Esophagus (tissue), 2 donors: ENCODE results near the gene PSMD13. TPM values are rescaled to one million over a fixed set of nuclear protein-coding genes. Genes with fewer than 3 reads are reported as not detected.
"Not testable (repeated sequence)": the region's sequence is repeated elsewhere in the genome, so short reads cannot be mapped to it uniquely, and the experiment has no call there.

Source experiments
- H3K27ac ChIP-seq, 2 donors: one replicate each; pipeline ENCODE4 v1.5.1; 2013; ENCODE audit warnings: low read depth in 2 of 2, mild to moderate bottlenecking in 2 of 2, inconsistent platforms in 1 of 2, low read length in 1 of 2, moderate library complexity in 1 of 2
- H3K27me3 ChIP-seq, 2 donors: one replicate each; pipeline ENCODE4 v1.6.1; 2013; ENCODE audit warnings: low read length in 2 of 2, control low read depth in 1 of 2, mild to moderate bottlenecking in 1 of 2; ENCODE audit not compliant: insufficient read depth in 2 of 2, control insufficient read depth in 1 of 2
- H3K36me3 ChIP-seq, 2 donors: one replicate each; pipeline ENCODE4 v1.6.1; 2013; ENCODE audit warnings: low read length in 1 of 2; ENCODE audit not compliant: control insufficient read depth in 2 of 2, insufficient read depth in 2 of 2
- H3K4me1 ChIP-seq, 2 donors: one replicate each; pipeline ENCODE4 v1.6.1; 2013; ENCODE audit warnings: low read length in 1 of 2; ENCODE audit not compliant: control insufficient read depth in 2 of 2, insufficient read depth in 2 of 2
- H3K4me3 ChIP-seq, 2 donors: one replicate each; pipeline ENCODE4 v1.5.1; 2013; ENCODE audit warnings: low read length in 2 of 2, mild to moderate bottlenecking in 2 of 2, low read depth in 1 of 2, moderate library complexity in 1 of 2
- H3K9me3 ChIP-seq, 2 donors: one replicate each; pipeline ENCODE4 v1.6.1; 2013; ENCODE audit warnings: mild to moderate bottlenecking in 2 of 2, low read depth in 1 of 2, low read length in 1 of 2, moderate library complexity in 1 of 2; ENCODE audit not compliant: control insufficient read depth in 2 of 2, insufficient read depth in 1 of 2
- WGBS, 2 donors: extraction: QIAGEN DNeasy Blood & Tissue Kit; methylation state at CpG; one replicate each; pipeline ENCODE4 v1.1.7; 2013; 5-methylcytosine and 5-hydroxymethylcytosine counted together
- polyA plus RNA-seq, 2 donors: library from polyadenylated mRNA; stranded (reverse); fragments of 200-250 nt; gene quantifications; one replicate each; pipeline ENCODE4 v1.2.3, GENCODE V29; 2013
- donor health status: healthy with polysubstance abuse.
- donor health status: Bipolar disorder and iron deficiency.

The PSMD13 gene
- polyA plus RNA-seq, result 10 to 100 TPM; 90.8 to 98.2 TPM

- WGBS, 2 donors, result 1% methylated on average over 62 of the region's 62 CpGs
- Histone ChIP-seq H3K27ac (peak within 1 kb of the TSS; percentile 95 to 99), H3K4me1 (no peaks in the 10 kb centered on the region), H3K4me3 (peak within 1 kb of the TSS; percentile 96 to 99), H3K27me3 (no peaks in the 10 kb centered on the region), H3K36me3 (peaks cover 0 to 8% of the 10 kb centered on the region in 2 donors), H3K9me3 (no peaks in the 10 kb centered on the region)
Measured at GRCh38 chr11:236774-237767, at the start of gene PSMD13. Gene PSMD13 (plus strand): TSS chr11:236976. CDS start chr11:237050, 74 bp downstream.

- H3K36me3 ChIP-seq, H3K27ac ChIP-seq, H3K4me3 ChIP-seq, H3K27me3 ChIP-seq, H3K9me3 ChIP-seq, H3K4me1 ChIP-seq: not testable (repeated sequence)
- WGBS, 2 donors, result 86 to 89% methylated on average over 37 to 40 of the region's 55 CpGs
Measured at GRCh38 chr11:189200-189783, 47.5 kb upstream of the PSMD13 start.

- 54 to 61% methylated on average over 10 of the region's 25 CpGs for WGBS, 2 donors
- not testable (repeated sequence) for H3K27ac ChIP-seq, H3K4me3 ChIP-seq, H3K36me3 ChIP-seq, H3K27me3 ChIP-seq, H3K4me1 ChIP-seq, H3K9me3 ChIP-seq
Measured at GRCh38 chr11:189843-190311, 46.9 kb upstream of the PSMD13 start.

- H3K36me3 ChIP-seq, H3K27me3 ChIP-seq, H3K4me3 ChIP-seq, H3K4me1 ChIP-seq, H3K9me3 ChIP-seq, H3K27ac ChIP-seq: not testable (repeated sequence)
- WGBS, 2 donors, result 72 to 78% methylated on average over 5 of the region's 5 CpGs
Measured at GRCh38 chr11:190546-190945, 46.2 kb upstream of the PSMD13 start.

- H3K4me1 ChIP-seq, H3K36me3 ChIP-seq, H3K27me3 ChIP-seq, H3K27ac ChIP-seq, H3K9me3 ChIP-seq, H3K4me3 ChIP-seq: not testable (repeated sequence)
- WGBS, 2 donors, result 32 to 45% methylated on average over 4 to 7 of the region's 8 CpGs
Measured at GRCh38 chr11:191490-192478, 45.0 kb upstream of the PSMD13 start.

- not testable (repeated sequence) for H3K9me3 ChIP-seq
- WGBS, 2 donors, result 74 to 80% methylated on average over 5 to 6 of the region's 11 CpGs
Measured at GRCh38 chr11:192674-193128, 44.1 kb upstream of the PSMD13 start, which contains the start of gene SCGB1C1. Gene SCGB1C1 (plus strand): TSS chr11:193078. CDS start chr11:193100, 22 bp downstream.

GRCh38 chr11:193481-193880, 43.3 kb upstream of the PSMD13 start:
- 66 to 77% methylated on average over 4 to 5 of the region's 5 CpGs for WGBS, 2 donors

More at GRCh38 chr11:192674-193128, 44.1 kb upstream of the PSMD13 start, which contains the start of gene SCGB1C1:
- H3K4me1 ChIP-seq, H3K36me3 ChIP-seq, H3K27me3 ChIP-seq, H3K27ac ChIP-seq, H3K4me3 ChIP-seq: not testable (repeated sequence)

GRCh38 chr11:196786-197731, 39.7 kb upstream of the PSMD13 start:
- Histone ChIP-seq H3K4me3 (no peak overlapping the region), H3K27ac (no peak overlapping the region), H3K9me3 (no peaks in the 10 kb centered on the region), H3K27me3 (no peaks in the 10 kb centered on the region), H3K4me1 (no peaks in the 10 kb centered on the region), H3K36me3 (peaks cover 0 to 3% of the 10 kb centered on the region in 2 donors)
- 81 to 84% methylated on average over 23 of the region's 23 CpGs for WGBS, 2 donors

More at GRCh38 chr11:193481-193880, 43.3 kb upstream of the PSMD13 start:
- H3K27me3 ChIP-seq, H3K4me3 ChIP-seq, H3K27ac ChIP-seq, H3K36me3 ChIP-seq, H3K9me3 ChIP-seq, H3K4me1 ChIP-seq: not testable (repeated sequence)
